Astrocyte (in vitro differentiated cells and primary cell): ENCODE measurements around the gene RHPN2. TPM values are rescaled to one million over a fixed set of nuclear protein-coding genes. Genes with fewer than 3 reads are reported as not detected.

Source experiments
- DNase-seq: peaks from one replicate; pipeline ENCODE4 v3.0.0-alpha.2; 2010; ENCODE audit warnings: low read depth
- FAIRE-seq: peaks from 2 replicates; lab custom pipeline; 2011; peaks lifted over from hg19 to GRCh38; lab: Jason Lieb, UNC
- H2AFZ ChIP-seq: 2 replicates; pipeline ENCODE4 v1.6.0; 2012; ENCODE audit warnings: low read depth, low read length, inconsistent platforms
- H3K27ac ChIP-seq: 2 replicates; pipeline ENCODE4 v1.5.1; 2011; ENCODE audit warnings: low read depth, low read length, inconsistent platforms
- H3K27me3 ChIP-seq: 2 replicates; pipeline ENCODE4 v1.6.0; 2011; ENCODE audit warnings: low read length, inconsistent platforms; ENCODE audit not compliant: insufficient read depth
- H3K36me3 ChIP-seq: 2 replicates; pipeline ENCODE4 v1.5.1; 2011; ENCODE audit warnings: low read length, inconsistent platforms; ENCODE audit not compliant: insufficient read depth
- H3K4me1 ChIP-seq: 2 replicates; pipeline ENCODE4 v1.5.1; 2011; ENCODE audit warnings: low read length, inconsistent platforms; ENCODE audit not compliant: insufficient read depth
- H3K4me2 ChIP-seq: 2 replicates; pipeline ENCODE4 v1.6.0; 2012; ENCODE audit warnings: low read length, inconsistent platforms
- H3K4me3 ChIP-seq: 2 replicates; pipeline ENCODE4 v1.5.1; 2011; ENCODE audit warnings: low read depth, mild to moderate bottlenecking, low read length, inconsistent platforms; ENCODE audit not compliant: insufficient read depth
- H3K79me2 ChIP-seq: 2 replicates; pipeline ENCODE4 v1.6.0; 2012; ENCODE audit warnings: mild to moderate bottlenecking, low read length, inconsistent platforms; ENCODE audit not compliant: insufficient read depth
- H3K9ac ChIP-seq: 2 replicates; pipeline ENCODE4 v1.6.0; 2012; ENCODE audit warnings: mild to moderate bottlenecking, low read length, inconsistent platforms
- H3K9me3 ChIP-seq: 2 replicates; pipeline ENCODE4 v1.5.1; 2012; ENCODE audit warnings: low read depth, mild to moderate bottlenecking, low read length, inconsistent platforms; ENCODE audit not compliant: insufficient read depth
- H4K20me1 ChIP-seq: 2 replicates; pipeline ENCODE4 v1.6.0; 2012; ENCODE audit warnings: low read length, inconsistent platforms; ENCODE audit not compliant: insufficient read depth
- H3K27ac Mint-ChIP-seq: one replicate; pipeline ENCODE4 v1.8.0; 2021; ENCODE audit warnings: mild to moderate bottlenecking, mixed read lengths; ENCODE audit not compliant: unreplicated experiment
- H3K27me3 Mint-ChIP-seq: one replicate; pipeline ENCODE4 v1.8.0; 2021; ENCODE audit warnings: low read depth, mixed read lengths; ENCODE audit not compliant: unreplicated experiment
- H3K36me3 Mint-ChIP-seq: one replicate; pipeline ENCODE4 v1.8.0; 2021; ENCODE audit warnings: low read depth, mixed read lengths; ENCODE audit not compliant: unreplicated experiment
- H3K4me1 Mint-ChIP-seq: one replicate; pipeline ENCODE4 v1.8.0; 2021; ENCODE audit warnings: low read depth, mixed read lengths; ENCODE audit not compliant: unreplicated experiment
- H3K4me3 Mint-ChIP-seq: one replicate; pipeline ENCODE4 v1.8.0; 2021; ENCODE audit warnings: mild to moderate bottlenecking, moderate library complexity, mixed read lengths; ENCODE audit not compliant: unreplicated experiment
- H3K9me3 Mint-ChIP-seq: one replicate; pipeline ENCODE4 v1.8.0; 2021; ENCODE audit warnings: mild to moderate bottlenecking, mixed read lengths; ENCODE audit not compliant: unreplicated experiment
- CTCF ChIP-seq: IDR thresholded peaks from 2 replicates; pipeline ENCODE4 v1.5.1; 2011; ENCODE audit warnings: low read depth, mild to moderate bottlenecking, inconsistent platforms, low read length, moderate library complexity; ENCODE audit not compliant: insufficient read depth
- EZH2 ChIP-seq: IDR thresholded peaks from 2 replicates; pipeline ENCODE4 v1.6.1; 2012; ENCODE audit warnings: mild to moderate bottlenecking, low read length, inconsistent platforms; ENCODE audit not compliant: insufficient read depth
- total RNA-seq: library from RNA; stranded (reverse); gene quantifications from 2 replicates; pipeline ENCODE4 v1.2.1, GENCODE V29; 2021

RHPN2 gene
- total RNA-seq, 1 donor from 2014 or later = 12.6 TPM

GRCh38 chr19:33100894-33101644 is 36.4 kb upstream of the RHPN2 start:
- no peak for DNase-seq
- H3K4me3 ChIP-seq = no peak overlapping the region

GRCh38 chr19:33098055-33098534 is 33.4 kb upstream of the RHPN2 start:
- Histone ChIP-seq H3K27me3 (no peaks in the 10 kb centered on the region), H3K79me2 (no peaks in the 10 kb centered on the region), H3K4me1 (no peaks in the 10 kb centered on the region), H3K27ac (no peak overlapping the region), H2AFZ (no peak overlapping the region), H3K36me3 (peaks cover 31% of the 10 kb centered on the region), H4K20me1 (no peaks in the 10 kb centered on the region), H3K4me3 (no peak overlapping the region), H3K9me3 (no peaks in the 10 kb centered on the region), H3K4me2 (no peak overlapping the region), H3K9ac (no peak overlapping the region)
- Mint-ChIP-seq H3K27me3 (no peaks in the 10 kb centered on the region), H3K9me3 (no peaks in the 10 kb centered on the region), H3K27ac (no peak overlapping the region), H3K4me3 (no peak overlapping the region), H3K4me1 (no peaks in the 10 kb centered on the region), H3K36me3 (peaks cover 21% of the 10 kb centered on the region)
- TF ChIP-seq EZH2 = no peak
- TF ChIP-seq CTCF = no peak
- no peak for FAIRE-seq
- no peak for DNase-seq

More at GRCh38 chr19:33100894-33101644, 36.4 kb upstream of the RHPN2 start:
- no peak overlapping the region for H3K27ac ChIP-seq
- no peak overlapping the region for H3K4me2 ChIP-seq
- no peaks in the 10 kb centered on the region for H3K27me3 ChIP-seq
- H3K4me1 ChIP-seq = no peaks in the 10 kb centered on the region
- TF ChIP-seq CTCF (no peak), EZH2 (no peak)
- FAIRE-seq = no peak
- H3K9ac ChIP-seq = no peak overlapping the region
- Mint-ChIP-seq H3K36me3 (peaks cover 11% of the 10 kb centered on the region), H3K4me1 (no peaks in the 10 kb centered on the region), H3K27me3 (no peaks in the 10 kb centered on the region), H3K9me3 (no peaks in the 10 kb centered on the region), H3K27ac (no peak overlapping the region), H3K4me3 (no peak overlapping the region)
- H3K79me2 ChIP-seq = no peaks in the 10 kb centered on the region
- no peaks in the 10 kb centered on the region for H4K20me1 ChIP-seq
- H3K36me3 ChIP-seq = peaks cover 25% of the 10 kb centered on the region
- H2AFZ ChIP-seq = no peak overlapping the region
- H3K9me3 ChIP-seq = no peaks in the 10 kb centered on the region

- no peak overlapping the region for H3K27ac ChIP-seq
- H3K9me3 Mint-ChIP-seq = no peaks in the 10 kb centered on the region
- H3K36me3 ChIP-seq = peaks cover 23% of the 10 kb centered on the region
- TF ChIP-seq CTCF (no peak), EZH2 (no peak)
- no peak for FAIRE-seq
- H3K4me3 Mint-ChIP-seq = no peak overlapping the region
- no peaks in the 10 kb centered on the region for H3K79me2 ChIP-seq
- H3K4me1 Mint-ChIP-seq = no peaks in the 10 kb centered on the region
- H3K27me3 Mint-ChIP-seq = no peaks in the 10 kb centered on the region
- no peak overlapping the region for H3K9ac ChIP-seq
- no peak for DNase-seq
- no peaks in the 10 kb centered on the region for H3K4me1 ChIP-seq
- H3K36me3 Mint-ChIP-seq = peaks cover 16% of the 10 kb centered on the region
- no peaks in the 10 kb centered on the region for H3K27me3 ChIP-seq
- H3K4me2 ChIP-seq = no peak overlapping the region
- no peaks in the 10 kb centered on the region for H3K9me3 ChIP-seq
- H2AFZ ChIP-seq = no peak overlapping the region
- no peaks in the 10 kb centered on the region for H4K20me1 ChIP-seq
- H3K4me3 ChIP-seq = no peak overlapping the region
- no peak overlapping the region for H3K27ac Mint-ChIP-seq
Measured at GRCh38 chr19:33096005-33096404, 31.3 kb upstream of the RHPN2 start.
